Activated naive CD4-positive, alpha-beta T cell treated with anti-CD3 and anti-CD28 coated beads, Interleukin-2, amount 10 ng/mL, durations not matched to agents 7 days and 5 days (primary cell): Measurements from ENCODE around the gene PRM3.

Experiments
- CTCF ChIA-PET: fragments of 350-600 bp; sonication (Branson Sonifier 250); formaldehyde crosslinking; loops from one replicate; lab custom pipeline; 2021; ENCODE audit warnings: antibody characterized with exemption; lab: Charles Lee
- DNase-seq: peaks from one replicate; pipeline ENCODE4 v3.0.0-alpha.2; 2020
- H3K27ac Mint-ChIP-seq: one replicate; pipeline ENCODE4 v1.8.0; 2021; ENCODE audit warnings: mild to moderate bottlenecking, moderate library complexity, mixed read lengths
- H3K27me3 Mint-ChIP-seq: one replicate; pipeline ENCODE4 v1.8.0; 2021; ENCODE audit warnings: mild to moderate bottlenecking, mixed read lengths
- H3K36me3 Mint-ChIP-seq: one replicate; pipeline ENCODE4 v1.8.0; 2021; ENCODE audit warnings: mixed read lengths
- H3K4me1 Mint-ChIP-seq: one replicate; pipeline ENCODE4 v1.8.0; 2021; ENCODE audit warnings: mixed read lengths
- H3K4me3 Mint-ChIP-seq: one replicate; pipeline ENCODE4 v1.8.0; 2021; ENCODE audit warnings: mild to moderate bottlenecking, moderate library complexity, mixed read lengths
- H3K9me3 Mint-ChIP-seq: one replicate; pipeline ENCODE4 v1.8.0; 2021; ENCODE audit warnings: mixed read lengths

The PRM3 gene

DNA sequence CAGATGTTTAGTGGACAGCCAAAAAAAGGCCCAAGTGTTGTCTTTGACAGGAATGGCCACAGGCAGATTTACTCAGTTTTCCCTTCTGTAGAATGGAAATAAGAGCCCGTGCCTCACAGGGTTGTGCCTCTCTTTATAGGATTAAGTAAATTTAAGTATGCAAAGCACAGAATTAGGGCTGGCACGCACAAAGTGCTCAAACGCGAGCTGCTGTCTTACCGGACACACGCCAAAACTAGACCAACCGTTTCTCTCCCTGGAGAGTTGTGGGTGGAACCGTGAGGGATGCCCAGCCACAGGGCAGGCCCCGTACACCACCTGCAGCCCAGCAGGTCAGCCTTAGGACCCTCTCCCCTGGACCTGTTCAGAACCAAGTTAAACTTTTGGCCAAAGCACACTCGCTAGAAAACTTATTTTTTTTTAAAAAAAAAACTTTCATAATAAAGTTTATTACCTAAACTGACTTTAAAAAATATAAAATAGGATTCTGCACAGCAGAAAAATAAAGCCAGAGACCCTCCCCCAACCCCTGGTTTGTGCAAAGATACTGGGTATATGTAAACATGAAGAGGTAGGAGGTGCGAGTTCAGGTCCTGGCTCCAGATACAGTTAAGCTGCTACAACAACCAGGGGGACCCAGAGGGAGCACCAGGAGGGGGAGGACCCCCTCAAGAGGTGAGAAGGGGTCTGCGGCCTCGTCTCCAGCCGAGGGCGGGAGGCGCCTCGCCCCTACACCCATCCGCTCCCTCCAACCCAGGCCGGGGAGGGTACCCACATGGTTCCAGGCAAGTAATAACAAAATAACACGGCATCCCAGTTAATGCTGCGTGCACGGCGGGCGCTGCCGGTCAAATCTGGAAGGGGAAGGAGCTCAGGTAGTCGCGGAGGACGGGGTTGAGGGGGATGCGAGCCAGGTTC, 19.2 kb downstream of the PRM3 start:
- Mint-ChIP-seq H3K36me3 (peaks cover 55% of the 10 kb centered on the region), H3K9me3 (no peaks in the 10 kb centered on the region), H3K27me3 (no peaks in the 10 kb centered on the region), H3K4me1 (peaks cover 56% of the 10 kb centered on the region), H3K4me3 (peak overlapping the region; percentile 98), H3K27ac (peak overlapping the region; percentile 91)
- peak; percentile 37 for DNase-seq
- CTCF ChIA-PET, result interaction anchor here (0.6 to 9.6 kb wide), 16 partner anchors 8 to 290 kb away, joined by 3 to 132 read pairs (median 5); no protein-coding TSS in a partner anchor

DNA sequence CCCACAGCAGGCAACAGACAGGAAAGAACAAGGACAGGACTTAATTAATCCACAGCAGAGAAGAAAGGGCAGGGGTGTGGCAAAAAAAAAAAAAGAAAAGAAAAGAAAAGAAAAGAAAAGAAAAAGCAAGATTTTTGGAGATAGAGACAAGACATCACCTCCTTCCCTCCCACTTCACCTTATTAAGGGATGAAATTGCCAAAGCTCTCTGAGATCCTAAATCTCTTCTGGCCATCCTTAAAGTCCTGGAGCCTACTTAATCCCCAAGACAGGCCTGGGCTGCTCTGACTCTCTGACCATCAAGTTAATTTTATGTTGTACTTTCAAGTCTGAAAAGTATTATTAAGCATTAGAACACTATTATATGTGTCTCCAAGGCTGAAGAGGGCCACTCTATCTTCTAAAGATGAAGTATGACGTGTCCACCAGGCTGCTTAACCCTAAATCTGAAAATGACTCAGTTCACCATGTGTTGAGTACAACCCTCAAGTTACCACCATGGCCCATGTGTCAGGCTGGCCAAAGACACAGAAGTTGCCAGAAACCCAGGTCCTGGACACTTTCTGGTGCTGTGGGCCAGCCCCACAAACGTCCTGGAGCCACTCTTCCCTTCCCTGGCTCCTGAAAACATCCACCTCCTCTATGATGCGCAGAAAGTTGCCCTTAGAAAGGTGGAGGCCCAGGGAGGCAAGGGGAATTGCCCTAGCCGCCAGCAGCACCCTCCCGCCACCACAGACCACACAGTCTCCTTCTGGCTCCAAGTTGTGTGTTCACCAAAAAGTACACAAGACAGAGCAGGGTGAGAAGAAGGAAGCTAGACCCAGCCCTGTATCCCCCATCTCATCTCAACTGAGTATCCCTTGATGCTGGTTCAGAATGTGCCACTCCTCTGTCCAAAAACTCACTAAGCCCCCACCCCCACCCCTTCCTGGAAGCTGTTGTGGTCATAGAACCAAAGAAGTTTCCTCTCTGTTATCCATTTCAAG, 20.1 kb downstream of the PRM3 start:
- no peaks in the 10 kb centered on the region for H3K9me3 Mint-ChIP-seq
- peak; percentile 62 for DNase-seq
- no peaks in the 10 kb centered on the region for H3K27me3 Mint-ChIP-seq
- peak overlapping the region; percentile 91 for H3K27ac Mint-ChIP-seq
- peaks cover 54% of the 10 kb centered on the region for H3K4me1 Mint-ChIP-seq
- H3K36me3 Mint-ChIP-seq, result peaks cover 59% of the 10 kb centered on the region
- peak overlapping the region; percentile 98 for H3K4me3 Mint-ChIP-seq
- CTCF ChIA-PET, result interaction anchor here (0.6 to 9.6 kb wide), 14 partner anchors 15 to 289 kb away, joined by 3 to 132 read pairs (median 5); no protein-coding TSS in a partner anchor

DNA sequence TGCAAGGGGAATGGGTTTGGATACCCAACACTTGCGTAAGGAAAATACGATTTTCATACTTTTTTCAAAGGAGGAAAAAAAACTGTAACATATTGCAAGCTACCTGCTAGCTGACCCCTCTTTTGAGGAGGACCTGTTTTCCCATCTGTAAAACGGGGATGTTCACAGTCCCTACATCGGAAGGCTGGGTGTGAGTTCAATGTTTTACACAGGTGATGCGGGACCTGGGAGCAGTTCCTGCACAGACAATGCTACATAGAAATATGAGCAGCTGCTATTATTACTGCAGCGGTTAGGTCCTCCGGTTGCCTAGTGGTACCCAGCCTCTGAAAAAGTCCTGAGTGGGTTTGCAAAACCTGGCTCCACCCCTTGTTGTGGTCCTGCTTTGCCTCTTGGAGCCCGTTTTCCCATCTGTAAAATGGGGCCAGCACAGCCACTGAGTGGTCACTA, 20.9 kb downstream of the PRM3 start:
- peak overlapping the region; percentile 91 for H3K27ac Mint-ChIP-seq
- H3K4me1 Mint-ChIP-seq, result peaks cover 54% of the 10 kb centered on the region
- no peaks in the 10 kb centered on the region for H3K9me3 Mint-ChIP-seq
- H3K27me3 Mint-ChIP-seq, result no peaks in the 10 kb centered on the region
- DNase-seq, result no peak
- CTCF ChIA-PET, result interaction anchor here (0.7 to 9.6 kb wide), 8 partner anchors 14 to 288 kb away, joined by 3 to 95 read pairs (median 5); no protein-coding TSS in a partner anchor
- H3K4me3 Mint-ChIP-seq, result peak overlapping the region; percentile 98
- H3K36me3 Mint-ChIP-seq, result peaks cover 65% of the 10 kb centered on the region

DNA sequence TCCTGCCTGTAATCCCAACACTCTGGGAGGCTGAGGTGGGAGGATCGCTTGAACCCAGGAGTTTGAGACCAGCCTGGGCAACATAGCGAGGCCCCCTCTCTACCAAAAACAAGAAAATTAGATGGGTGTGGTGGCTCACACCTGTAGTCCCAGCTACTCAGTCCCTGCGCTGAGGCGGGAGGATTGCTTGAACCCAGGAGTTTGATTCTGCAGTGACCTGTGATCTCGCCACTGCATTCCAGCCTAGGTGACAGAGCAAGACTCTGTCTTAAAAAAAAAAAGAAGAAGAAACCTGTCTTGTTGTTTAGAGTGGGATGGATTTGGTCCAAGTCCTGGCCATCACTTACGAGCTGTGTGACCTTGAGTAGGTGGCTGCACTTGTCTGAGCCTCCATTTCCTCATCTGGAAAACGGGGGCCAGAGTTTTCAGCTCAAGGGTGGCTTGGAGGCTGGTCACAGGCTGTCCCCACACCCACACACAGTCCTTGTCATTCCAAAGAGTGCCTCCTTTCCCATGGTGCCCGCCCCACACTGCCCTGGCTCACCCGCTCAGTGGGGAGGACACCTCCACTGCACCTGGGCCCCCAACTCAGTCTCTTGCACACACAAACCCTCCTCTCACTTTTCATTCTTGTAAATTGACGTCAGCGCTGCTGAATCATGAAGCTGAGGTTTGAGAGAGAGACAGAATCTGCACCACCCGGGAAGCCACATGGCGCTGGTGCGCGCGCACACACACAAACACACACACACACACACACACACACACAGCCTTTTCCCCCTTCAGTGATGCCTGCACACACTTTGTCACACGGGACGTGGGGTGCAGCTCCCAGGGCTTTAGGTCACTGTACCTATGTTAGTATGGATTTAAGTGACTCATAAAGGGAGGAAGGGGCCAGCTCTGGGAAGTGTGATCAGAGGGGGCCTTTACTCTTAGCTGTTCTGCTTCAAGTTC, 21.6 kb downstream of the PRM3 start:
- H3K9me3 Mint-ChIP-seq, result no peaks in the 10 kb centered on the region
- peaks cover 53% of the 10 kb centered on the region for H3K4me1 Mint-ChIP-seq
- no peaks in the 10 kb centered on the region for H3K27me3 Mint-ChIP-seq
- CTCF ChIA-PET, result interaction anchor here (1.0 to 9.6 kb wide), 8 partner anchors 14 to 287 kb away, joined by 3 to 95 read pairs (median 5); no protein-coding TSS in a partner anchor
- peak overlapping the region; percentile 98 for H3K4me3 Mint-ChIP-seq
- peak; percentile 77 for DNase-seq
- peak overlapping the region; percentile 91 for H3K27ac Mint-ChIP-seq
- H3K36me3 Mint-ChIP-seq, result peaks cover 65% of the 10 kb centered on the region

DNA sequence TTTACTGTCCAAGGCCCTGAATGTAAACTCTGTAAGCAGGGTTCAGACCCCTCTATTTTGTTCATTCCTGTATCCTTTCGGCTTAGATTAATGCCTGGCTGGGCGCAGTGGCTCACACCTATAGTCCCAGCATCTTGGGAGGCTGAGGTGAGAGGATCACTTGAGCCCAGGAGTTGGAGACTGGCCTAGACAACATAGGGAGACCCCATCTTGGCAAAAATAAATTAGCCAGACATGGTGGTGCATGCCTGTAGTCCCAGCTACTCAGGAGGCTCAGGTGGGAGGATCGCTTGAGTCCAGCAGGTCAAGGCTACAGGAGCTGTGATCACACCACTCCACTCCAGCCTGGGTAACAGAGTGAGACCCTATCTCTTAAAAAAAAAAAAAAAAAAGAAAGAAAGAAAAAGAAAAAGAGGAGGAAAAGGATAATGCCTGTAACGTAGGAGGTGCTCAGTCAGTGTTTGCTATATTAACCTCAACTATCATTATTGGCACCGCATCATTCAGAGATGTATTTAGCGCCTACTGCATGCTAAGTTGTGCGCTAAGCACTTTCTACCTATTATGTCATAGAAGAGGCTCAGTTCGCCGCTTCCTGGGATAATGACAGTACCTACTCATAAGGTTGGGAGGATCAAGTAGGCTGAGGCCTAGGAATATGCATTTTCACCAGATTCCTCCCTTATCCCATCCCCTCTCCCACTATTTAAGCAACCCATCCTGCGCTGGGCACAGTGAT, 22.5 kb downstream of the PRM3 start:
- Mint-ChIP-seq H3K27ac (peak overlapping the region; percentile 91), H3K9me3 (no peaks in the 10 kb centered on the region), H3K4me1 (peaks cover 57% of the 10 kb centered on the region), H3K4me3 (peak overlapping the region; percentile 98), H3K27me3 (no peaks in the 10 kb centered on the region), H3K36me3 (peaks cover 68% of the 10 kb centered on the region)
- DNase-seq, result no peak
- CTCF ChIA-PET, result interaction anchor here (1.1 to 9.6 kb wide), 3 partner anchors 26 to 280 kb away, joined by 3 to 95 read pairs (median 4); no protein-coding TSS in a partner anchor

DNA sequence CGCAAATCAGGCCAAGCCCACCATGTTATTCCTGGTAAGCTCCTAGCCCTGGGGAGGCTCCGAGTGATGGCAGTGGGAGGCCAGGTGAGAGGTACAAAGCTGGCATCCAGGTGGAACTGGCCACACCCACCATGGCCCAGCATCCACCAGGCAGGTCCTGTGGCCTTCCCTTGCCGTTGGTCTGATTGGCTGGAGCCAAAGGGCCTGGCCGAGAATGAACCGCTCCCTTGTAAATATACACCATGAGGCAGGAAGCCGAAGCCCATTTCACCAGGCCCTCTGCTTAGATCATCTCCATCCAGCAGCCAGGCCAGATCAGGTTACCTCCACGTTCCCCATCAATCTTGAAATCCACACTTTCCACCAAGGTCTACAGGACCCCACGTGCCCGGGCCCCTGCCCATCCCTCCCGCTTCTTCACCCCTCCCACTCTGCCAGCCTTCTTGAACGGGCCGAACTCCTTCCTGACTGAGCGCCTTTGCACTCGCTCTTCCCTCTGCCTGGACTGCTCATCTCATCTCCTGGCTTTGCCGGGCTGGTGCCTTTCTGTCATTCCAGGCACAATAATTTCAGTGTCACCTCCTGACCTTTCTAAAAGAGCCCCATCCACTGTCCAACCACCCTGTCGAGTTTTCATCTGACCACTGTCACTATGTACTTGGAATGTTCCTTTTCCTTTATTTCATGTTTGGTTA, 23.2 kb downstream of the PRM3 start:
- Mint-ChIP-seq H3K27me3 (no peaks in the 10 kb centered on the region), H3K9me3 (no peaks in the 10 kb centered on the region), H3K4me1 (peaks cover 64% of the 10 kb centered on the region), H3K4me3 (peak overlapping the region; percentile 11), H3K36me3 (peaks cover 70% of the 10 kb centered on the region), H3K27ac (peak overlapping the region; percentile 86)
- CTCF ChIA-PET, result interaction anchor here (9.6 kb wide), 1 partner anchor 280 kb away, joined by 95 read pairs; no protein-coding TSS in a partner anchor
- peak; percentile 42 for DNase-seq

DNA sequence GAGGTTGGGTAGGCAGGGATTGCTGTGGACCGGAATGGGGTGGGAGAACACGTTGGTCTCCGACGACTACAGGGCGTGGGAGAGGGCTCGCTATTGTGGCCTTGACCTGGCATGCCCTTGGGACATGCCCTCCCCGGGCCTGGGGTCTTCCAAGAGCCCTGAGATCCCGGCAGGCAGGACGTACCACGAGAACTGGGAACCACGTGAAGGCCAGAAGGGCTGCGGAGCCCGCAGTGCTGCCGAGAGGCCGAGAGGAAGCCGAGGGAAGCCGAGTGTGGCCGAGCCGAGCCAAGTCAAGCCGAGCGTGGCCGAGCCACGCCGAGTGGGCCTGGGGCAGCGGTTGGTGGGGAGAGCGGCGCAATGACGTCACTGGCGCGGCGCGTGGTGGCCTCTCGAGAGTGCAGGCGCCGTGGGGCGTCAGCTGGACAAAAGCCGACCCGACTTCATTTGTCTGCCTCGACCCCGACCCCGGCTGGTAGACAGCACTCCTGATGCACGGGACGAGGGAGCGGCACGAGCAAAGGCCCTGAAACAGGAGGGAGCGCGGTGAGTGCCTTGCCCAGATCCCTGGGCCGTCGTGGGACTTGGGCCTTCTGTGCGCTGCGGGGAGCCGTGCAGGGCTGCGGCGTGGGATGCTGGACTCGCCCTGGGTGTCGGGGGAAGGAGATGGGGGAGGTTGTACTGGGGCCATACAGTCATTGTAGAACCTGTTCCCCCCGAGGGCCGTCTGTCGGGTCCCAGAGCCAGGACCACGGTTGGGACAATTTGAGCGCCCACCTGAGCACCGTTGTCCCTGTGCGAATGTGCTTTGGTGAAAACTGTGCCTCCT, 24.0 kb downstream of the PRM3 start:
- H3K4me1 Mint-ChIP-seq, result peaks cover 70% of the 10 kb centered on the region
- DNase-seq, result no peak
- H3K36me3 Mint-ChIP-seq, result peaks cover 65% of the 10 kb centered on the region
- H3K9me3 Mint-ChIP-seq, result no peaks in the 10 kb centered on the region
- H3K4me3 Mint-ChIP-seq, result peak overlapping the region; percentile 18
- H3K27me3 Mint-ChIP-seq, result no peaks in the 10 kb centered on the region
- peak overlapping the region; percentile 72 for H3K27ac Mint-ChIP-seq
- CTCF ChIA-PET, result no interaction called here

DNA sequence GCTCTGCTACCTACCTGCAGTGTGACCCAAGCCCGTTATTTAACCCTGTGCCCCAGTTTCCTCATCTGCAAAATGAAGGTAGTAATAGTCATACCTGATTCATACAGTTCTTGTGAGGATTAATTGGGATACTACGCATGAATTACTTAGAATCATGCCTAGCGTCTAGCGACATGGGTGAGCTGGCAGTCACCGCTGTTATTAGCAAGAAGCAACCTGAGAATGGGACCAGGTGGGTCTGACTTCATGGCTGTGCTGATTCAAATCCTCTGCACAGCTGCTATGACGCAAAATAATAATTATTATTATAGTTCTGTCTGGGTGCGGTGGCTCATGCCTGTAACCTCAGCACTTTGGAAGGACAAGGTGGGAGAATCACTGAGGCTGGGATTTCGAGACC, 25.3 kb downstream of the PRM3 start:
- H3K36me3 Mint-ChIP-seq, result peaks cover 53% of the 10 kb centered on the region
- H3K27ac Mint-ChIP-seq, result peak overlapping the region; percentile 72
- H3K4me1 Mint-ChIP-seq, result peaks cover 70% of the 10 kb centered on the region
- H3K9me3 Mint-ChIP-seq, result no peaks in the 10 kb centered on the region
- H3K4me3 Mint-ChIP-seq, result no peak overlapping the region
- CTCF ChIA-PET, result interaction anchor here (0.6 kb wide), 1 partner anchor 67 kb away, joined by 3 read pairs; no protein-coding TSS in a partner anchor
- no peak for DNase-seq
- no peaks in the 10 kb centered on the region for H3K27me3 Mint-ChIP-seq

DNA sequence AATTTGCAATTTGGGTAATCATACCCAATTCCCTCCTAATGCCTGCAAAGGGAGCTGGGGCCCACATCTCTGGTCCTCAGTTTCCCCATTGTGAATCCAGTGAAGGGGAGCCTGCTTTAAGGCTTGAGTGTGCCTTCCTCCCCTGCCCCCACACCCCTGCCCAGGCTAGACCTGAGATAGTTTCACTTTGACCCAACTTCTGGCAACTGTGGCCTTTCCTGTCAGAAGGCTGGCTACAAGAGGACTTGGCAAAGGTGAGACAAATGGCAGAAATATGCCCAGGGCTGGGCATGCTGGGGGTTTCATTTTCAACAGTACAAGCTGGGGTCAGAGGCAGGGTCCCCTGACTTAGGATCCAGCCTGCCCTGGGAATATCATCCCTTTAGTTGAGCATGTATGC, 27.4 kb downstream of the PRM3 start:
- Mint-ChIP-seq H3K4me3 (no peak overlapping the region), H3K4me1 (peaks cover 54% of the 10 kb centered on the region), H3K27ac (peak overlapping the region; percentile 2), H3K27me3 (no peaks in the 10 kb centered on the region), H3K36me3 (peaks cover 33% of the 10 kb centered on the region), H3K9me3 (no peaks in the 10 kb centered on the region)
- DNase-seq, result peak; percentile 50
- CTCF ChIA-PET, result interaction anchor here (1.0 to 2.2 kb wide), 2 partner anchors 9 to 21 kb away, joined by 5 to 7 read pairs; no protein-coding TSS in a partner anchor

DNA sequence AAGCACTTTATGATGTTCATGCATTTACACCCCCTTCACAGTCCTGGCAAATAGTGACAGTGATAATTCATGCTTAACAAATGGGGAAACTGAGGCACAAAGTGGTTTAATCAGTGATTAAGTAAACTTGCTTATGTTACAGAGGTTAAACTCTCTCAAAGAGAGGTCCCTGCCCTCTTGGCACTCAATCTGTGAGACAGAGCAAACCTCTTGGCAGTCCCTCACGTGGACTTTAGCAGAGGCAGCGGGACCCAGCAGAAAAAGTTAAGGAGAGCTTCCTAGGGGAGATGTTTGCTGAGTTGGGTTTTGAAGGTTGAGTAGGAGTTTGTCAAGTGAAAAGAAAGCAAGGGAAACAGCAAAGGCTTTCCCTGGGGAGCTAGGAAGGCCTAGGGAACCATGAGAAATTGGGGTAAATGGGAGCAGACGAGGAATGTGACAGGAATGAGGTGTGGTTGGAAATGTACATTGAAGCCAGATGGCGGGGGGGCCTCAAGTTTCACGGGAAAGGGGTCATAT, 28.1 kb downstream of the PRM3 start:
- peaks cover 27% of the 10 kb centered on the region for H3K36me3 Mint-ChIP-seq
- CTCF ChIA-PET, result interaction anchor here (1.0 to 2.2 kb wide), 2 partner anchors 10 to 20 kb away, joined by 5 to 7 read pairs; no protein-coding TSS in a partner anchor
- H3K9me3 Mint-ChIP-seq, result no peaks in the 10 kb centered on the region
- peaks cover 47% of the 10 kb centered on the region for H3K4me1 Mint-ChIP-seq
- no peaks in the 10 kb centered on the region for H3K27me3 Mint-ChIP-seq
- no peak for DNase-seq
- peak overlapping the region; percentile 2 for H3K27ac Mint-ChIP-seq
- H3K4me3 Mint-ChIP-seq, result no peak overlapping the region

DNA sequence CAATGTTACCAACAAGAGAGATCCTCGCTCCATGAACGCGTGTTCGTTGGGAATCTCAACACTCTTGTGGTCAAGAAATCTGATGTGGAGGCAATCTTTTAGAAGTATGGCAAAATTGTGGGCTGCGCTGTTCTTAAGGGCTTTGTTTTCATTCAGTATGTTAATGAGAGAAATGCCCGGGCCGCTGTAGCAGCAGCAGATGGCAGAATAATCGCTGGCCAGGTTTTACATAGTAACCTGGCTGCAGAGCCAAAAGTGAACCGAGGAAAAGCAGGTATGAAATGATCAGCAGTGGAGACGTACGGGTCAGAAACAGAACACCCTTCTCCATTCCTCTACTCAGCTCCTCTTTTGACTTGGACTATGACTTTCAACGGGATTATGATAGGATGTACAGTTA, 30.8 kb downstream of the PRM3 start:
- DNase-seq, result no peak
- H3K36me3 Mint-ChIP-seq, result peaks cover 10% of the 10 kb centered on the region
- H3K4me1 Mint-ChIP-seq, result peaks cover 28% of the 10 kb centered on the region
- CTCF ChIA-PET, result no interaction called here
- H3K27me3 Mint-ChIP-seq, result no peaks in the 10 kb centered on the region
- no peaks in the 10 kb centered on the region for H3K9me3 Mint-ChIP-seq
- H3K4me3 Mint-ChIP-seq, result no peak overlapping the region
- H3K27ac Mint-ChIP-seq, result no peak overlapping the region
